ENCODE data around the gene TNIP1. TPM values are rescaled to one million over a fixed set of nuclear protein-coding genes. Genes with fewer than 3 reads are reported as not detected.
A peak's percentile ranks its signal among the peaks of the same experiment; 100 is the strongest.

Gene TNIP1
- total and polyA plus RNA-seq, 4 donors = 81.5 to 308 (median 129) TPM

- Histone ChIP-seq H3K4me3 (no peak overlapping the region), H3K27me3 (ENCODE audit: control insufficient read depth in 3 of 3, insufficient read depth in 3 of 3, low read length in 2 of 3) (no peaks in the 10 kb centered on the region), H3K4me1 (ENCODE audit: control insufficient read depth in 5 of 5, insufficient read depth in 5 of 5, low read length in 5 of 5) (peaks cover 6 to 43% (median 28%) of the 10 kb centered on the region in 5 donors), H3K9ac (ENCODE audit: insufficient read depth in 1 of 2, low read length in 2 of 2) (no peak overlapping the region), H3K9me3 (ENCODE audit: control insufficient read depth in 4 of 4, insufficient read depth in 3 of 4, low read length in 3 of 4) (no peaks in the 10 kb centered on the region), H3K27ac (ENCODE audit: low read depth in 1 of 2, low read length in 1 of 2) (peak overlapping the region in 1 of 2 donors; percentile 80), H3K36me3 (ENCODE audit: control insufficient read depth in 4 of 4, insufficient read depth in 4 of 4, low read length in 4 of 4) (no peaks in the 10 kb centered on the region)
- TF ChIP-seq CTCF (IDR thresholded peaks at IDR 0.05; ENCODE audit: control extremely low read depth, extremely low read depth) = no peak
- ATAC-seq (ENCODE audit: insufficient read depth, low FRiP score) = no peak
- WGBS, 2 donors = 78 to 87% methylated on average over 7 of the region's 7 CpGs
- DNase-seq = peak; percentile 86 to 93 (median 91)
These were observed 6.7 kb upstream of the TNIP1 start for GRCh38 chr5:151087486-151087885.

GRCh38 chr5:151086905-151087360 is 6.1 kb upstream of the TNIP1 start:
- Histone ChIP-seq H3K9me3 (ENCODE audit: control insufficient read depth in 4 of 4, insufficient read depth in 3 of 4, low read length in 3 of 4) (no peaks in the 10 kb centered on the region), H3K4me1 (ENCODE audit: control insufficient read depth in 5 of 5, insufficient read depth in 5 of 5, low read length in 5 of 5) (peaks cover 6 to 49% (median 29%) of the 10 kb centered on the region in 5 donors), H3K4me3 (no peak overlapping the region), H3K9ac (ENCODE audit: insufficient read depth in 1 of 2, low read length in 2 of 2) (no peak overlapping the region), H3K36me3 (ENCODE audit: control insufficient read depth in 4 of 4, insufficient read depth in 4 of 4, low read length in 4 of 4) (no peaks in the 10 kb centered on the region), H3K27ac (ENCODE audit: low read depth in 1 of 2, low read length in 1 of 2) (peak overlapping the region in 1 of 2 donors; percentile 80), H3K27me3 (ENCODE audit: control insufficient read depth in 3 of 3, insufficient read depth in 3 of 3, low read length in 2 of 3) (no peaks in the 10 kb centered on the region)
- no peak for TF ChIP-seq CTCF (IDR thresholded peaks at IDR 0.05; ENCODE audit: control extremely low read depth, extremely low read depth)
- WGBS, 2 donors = 23 to 25% methylated on average over 10 of the region's 10 CpGs
- peak; percentile 37 to 50 (median 40) for DNase-seq
- ATAC-seq (ENCODE audit: insufficient read depth, low FRiP score) = no peak

- ATAC-seq (ENCODE audit: insufficient read depth, low FRiP score) (no peak), DNase-seq (no peak)
- WGBS, 2 donors = 50 to 56% methylated on average over 6 of the region's 6 CpGs
- H3K9ac ChIP-seq (ENCODE audit: insufficient read depth in 1 of 2, low read length in 2 of 2) = no peak overlapping the region
- no peak for TF ChIP-seq CTCF (IDR thresholded peaks at IDR 0.05; ENCODE audit: control extremely low read depth, extremely low read depth)
- H3K9me3 ChIP-seq (ENCODE audit: control insufficient read depth in 4 of 4, insufficient read depth in 3 of 4, low read length in 3 of 4) = no peaks in the 10 kb centered on the region
- H3K36me3 ChIP-seq (ENCODE audit: control insufficient read depth in 4 of 4, insufficient read depth in 4 of 4, low read length in 4 of 4) = no peaks in the 10 kb centered on the region
- H3K27ac ChIP-seq (ENCODE audit: low read depth in 1 of 2, low read length in 1 of 2) = peak overlapping the region in 1 of 2 donors; percentile 80
- H3K4me1 ChIP-seq (ENCODE audit: control insufficient read depth in 5 of 5, insufficient read depth in 5 of 5, low read length in 5 of 5) = peaks cover 6 to 55% (median 29%) of the 10 kb centered on the region in 5 donors
- H3K27me3 ChIP-seq (ENCODE audit: control insufficient read depth in 3 of 3, insufficient read depth in 3 of 3, low read length in 2 of 3) = no peaks in the 10 kb centered on the region
- H3K4me3 ChIP-seq = no peak overlapping the region
These were observed 5.5 kb upstream of the TNIP1 start for GRCh38 chr5:151086192-151086869.
